ENCODE measurements around the gene RASAL1. TPM values are rescaled to one million over a fixed set of nuclear protein-coding genes. Genes with fewer than 3 reads are reported as not detected.

Gene RASAL1
- total and polyA plus RNA-seq, 2 donors (not counting 1 experiment from before 2014, with no cell fraction given) = 0.10 to 11.0 TPM

GRCh38 chr12:113155060-113155459, 19.5 kb upstream of the RASAL1 start:
- Histone ChIP-seq H3K79me2 (ENCODE audit: control insufficient read depth, insufficient read depth, low read length) (peaks cover 6% of the 10 kb centered on the region), H4K20me1 (ENCODE audit: control insufficient read depth, insufficient read depth, low read length, poor library complexity, severe bottlenecking) (peaks cover 22% of the 10 kb centered on the region), H3K4me3 (ENCODE audit: control extremely low read depth in 1 of 5, extremely low read depth in 1 of 5, insufficient read depth in 1 of 5, low read depth in 2 of 5, low read length in 4 of 5) (no peak overlapping the region), H3K27me3 (replicated peaks in 1 of 4; ENCODE audit: control extremely low read depth in 1 of 4, control insufficient read depth in 3 of 4, insufficient read depth in 4 of 4, low read length in 3 of 4) (peaks cover 0 to 25% (median 8%) of the 10 kb centered on the region in 4 experiments), H3K27ac (ENCODE audit: low read length in 2 of 2) (no peak overlapping the region), H3K9ac (ENCODE audit: low read length) (no peak overlapping the region), H3K4me1 (ENCODE audit: control insufficient read depth in 2 of 2, insufficient read depth in 2 of 2, low read length in 2 of 2) (peaks cover 15 to 32% of the 10 kb centered on the region in 2 donors), H3K4me2 (replicated peaks; ENCODE audit: low read depth, low read length, poor library complexity, severe bottlenecking) (peak overlapping the region; percentile 99), H3K9me3 (ENCODE audit: control extremely low read depth in 1 of 3, control insufficient read depth in 2 of 3, insufficient read depth in 1 of 3, low read length in 2 of 3) (no peaks in the 10 kb centered on the region), H2AFZ (ENCODE audit: insufficient read depth, low read depth, low read length, poor library complexity, severe bottlenecking) (no peak overlapping the region), H3K36me3 (replicated peaks in 1 of 2; ENCODE audit: control extremely low read depth in 1 of 2, control insufficient read depth in 1 of 2, extremely low read depth in 1 of 2, insufficient read depth in 2 of 2, low read length in 1 of 2) (peaks cover 0 to 17% of the 10 kb centered on the region in 2 experiments)
- POLR2A ChIA-PET = interaction anchor here (0.6 to 0.7 kb wide), 3 partner anchors 15 to 26 kb away, joined by 3 to 5 read pairs (median 3); no protein-coding TSS in a partner anchor
- 79% methylated on average over 9 of the region's 12 CpGs for WGBS (ENCODE audit: insufficient coverage)
- Mint-ChIP-seq H3K4me3 (peak overlapping the region; percentile 26), H3K27me3 (peaks cover 6% of the 10 kb centered on the region), H3K9me3 (ENCODE audit: insufficient read depth) (no peaks in the 10 kb centered on the region), H3K4me1 (peaks cover 26% of the 10 kb centered on the region), H3K27ac (no peak overlapping the region)
- CTCF ChIA-PET = interaction anchor here (1.0 to 7.4 kb wide), 6 partner anchors 17 to 162 kb away, joined by 3 to 73 read pairs (median 4); no protein-coding TSS in a partner anchor
- DNase-seq (no peak), ATAC-seq (ENCODE audit: low read depth) (no peak)
- intact Hi-C loops (cut with micrococcal nuclease) = loop anchor here (10.0 kb wide), 1 partner anchor 250 kb away; the partner anchor contains the start of gene OAS1
- TF ChIP-seq EZH2 (IDR thresholded peaks at IDR 0.05; ENCODE audit: borderline replicate concordance, insufficient read depth, low read depth, low read length, poor library complexity, severe bottlenecking) (no peak), CTCF (IDR thresholded peaks at IDR 0.05) (no peak)

- H3K9ac ChIP-seq (ENCODE audit: low read length) = peak overlapping the region; percentile 31
- peaks cover 0 to 25% (median 8%) of the 10 kb centered on the region in 4 experiments for H3K27me3 ChIP-seq (replicated peaks in 1 of 4; ENCODE audit: control extremely low read depth in 1 of 4, control insufficient read depth in 3 of 4, insufficient read depth in 4 of 4, low read length in 3 of 4)
- DNase-seq (peak; percentile 51), ATAC-seq (ENCODE audit: low read depth) (peak; percentile 13)
- peaks cover 15 to 32% of the 10 kb centered on the region in 2 donors for H3K4me1 ChIP-seq (ENCODE audit: control insufficient read depth in 2 of 2, insufficient read depth in 2 of 2, low read length in 2 of 2)
- 5% methylated on average over 45 of the region's 51 CpGs for WGBS (ENCODE audit: insufficient coverage)
- H3K27me3 Mint-ChIP-seq = peaks cover 6% of the 10 kb centered on the region
- POLR2A ChIA-PET = interaction anchor here (1.0 kb wide), 1 partner anchor 18 kb away, joined by 6 read pairs; no protein-coding TSS in a partner anchor
- peak overlapping the region; percentile 99 for H3K4me2 ChIP-seq (replicated peaks; ENCODE audit: low read depth, low read length, poor library complexity, severe bottlenecking)
- CTCF ChIA-PET = interaction anchor here (0.6 to 7.4 kb wide), 14 partner anchors 16 to 741 kb away, joined by 3 to 73 read pairs (median 5); partner anchors contain the start of gene OAS2
- TF ChIP-seq CTCF (IDR thresholded peaks at IDR 0.05) (no peak), EZH2 (IDR thresholded peaks at IDR 0.05; ENCODE audit: borderline replicate concordance, insufficient read depth, low read depth, low read length, poor library complexity, severe bottlenecking) (no peak)
- peak overlapping the region in 4 of 5 experiments; percentile 11 to 50 (median 43) for H3K4me3 ChIP-seq (ENCODE audit: control extremely low read depth in 1 of 5, extremely low read depth in 1 of 5, insufficient read depth in 1 of 5, low read depth in 2 of 5, low read length in 4 of 5)
- no peak overlapping the region for H3K27ac ChIP-seq (ENCODE audit: low read length in 2 of 2)
- H2AFZ ChIP-seq (ENCODE audit: insufficient read depth, low read depth, low read length, poor library complexity, severe bottlenecking) = peak overlapping the region; percentile 53
- H3K4me1 Mint-ChIP-seq = peaks cover 26% of the 10 kb centered on the region
- peaks cover 19% of the 10 kb centered on the region for H4K20me1 ChIP-seq (ENCODE audit: control insufficient read depth, insufficient read depth, low read length, poor library complexity, severe bottlenecking)
- H3K27ac Mint-ChIP-seq = no peak overlapping the region
- peak overlapping the region; percentile 77 for H3K4me3 Mint-ChIP-seq
- peaks cover 0 to 11% of the 10 kb centered on the region in 2 experiments for H3K36me3 ChIP-seq (replicated peaks in 1 of 2; ENCODE audit: control extremely low read depth in 1 of 2, control insufficient read depth in 1 of 2, extremely low read depth in 1 of 2, insufficient read depth in 2 of 2, low read length in 1 of 2)
- H3K9me3 Mint-ChIP-seq (ENCODE audit: insufficient read depth) = no peaks in the 10 kb centered on the region
- H3K9me3 ChIP-seq (ENCODE audit: control extremely low read depth in 1 of 3, control insufficient read depth in 2 of 3, insufficient read depth in 1 of 3, low read length in 2 of 3) = no peaks in the 10 kb centered on the region
- intact Hi-C loops (cut with micrococcal nuclease) = loop anchor here (5.0 to 10.0 kb wide), 2 partner anchors 57 to 250 kb away; partner anchors contain the start of gene OAS1
- peaks cover 6% of the 10 kb centered on the region for H3K79me2 ChIP-seq (ENCODE audit: control insufficient read depth, insufficient read depth, low read length)
Measured at GRCh38 chr12:113154351-113154973, 18.9 kb upstream of the RASAL1 start.
